ENCODE results near the gene TMEM140. TPM values are rescaled to one million over a fixed set of nuclear protein-coding genes. Genes with fewer than 3 reads are reported as not detected.
A peak's percentile ranks its signal among the peaks of the same experiment; 100 is the strongest.

The TMEM140 gene
- total RNA-seq, 1 donor from 2014 or later: 23.3 TPM

- Histone ChIP-seq H3K4me3 (no peak overlapping the region), H3K9me3 (replicated peaks) (peaks cover 6% of the 10 kb centered on the region), H3K4me1 (peaks cover 84% of the 10 kb centered on the region), H3K27ac (replicated peaks) (peak overlapping the region; percentile 88), H3K27me3 (ENCODE audit: low read depth) (no peaks in the 10 kb centered on the region), H3K36me3 (peaks cover 30% of the 10 kb centered on the region)
- no peak for DNase-seq
- intact Hi-C loops (cut with micrococcal nuclease): no loop called here
- TF ChIP-seq CTCF (IDR thresholded peaks at IDR 0.05; ENCODE audit: borderline replicate concordance): no peak
Measured at GRCh38 chr7:135161669-135162068, 13.8 kb downstream of the TMEM140 start.

- Histone ChIP-seq H3K27me3 (ENCODE audit: low read depth) (no peaks in the 10 kb centered on the region), H3K27ac (replicated peaks) (peak overlapping the region; percentile 88), H3K4me3 (no peak overlapping the region), H3K36me3 (peaks cover 28% of the 10 kb centered on the region), H3K9me3 (replicated peaks) (no peaks in the 10 kb centered on the region), H3K4me1 (peaks cover 85% of the 10 kb centered on the region)
- TF ChIP-seq CTCF (IDR thresholded peaks at IDR 0.05; ENCODE audit: borderline replicate concordance): no peak
- intact Hi-C loops (cut with micrococcal nuclease): no loop called here
- no peak for DNase-seq
Measured at GRCh38 chr7:135162382-135163001, 14.6 kb downstream of the TMEM140 start.

GRCh38 chr7:135164357-135165061 lies 16.6 kb downstream of the TMEM140 start:
- peaks cover 35% of the 10 kb centered on the region for H3K36me3 ChIP-seq
- peak overlapping the region; percentile 77 for H3K27ac ChIP-seq (replicated peaks)
- intact Hi-C loops (cut with micrococcal nuclease): no loop called here
- no peaks in the 10 kb centered on the region for H3K9me3 ChIP-seq (replicated peaks)
- H3K4me3 ChIP-seq: no peak overlapping the region
- H3K4me1 ChIP-seq: peaks cover 84% of the 10 kb centered on the region
- no peak for TF ChIP-seq CTCF (IDR thresholded peaks at IDR 0.05; ENCODE audit: borderline replicate concordance)
- H3K27me3 ChIP-seq (ENCODE audit: low read depth): no peaks in the 10 kb centered on the region
- no peak for DNase-seq

- no peaks in the 10 kb centered on the region for H3K27me3 ChIP-seq (ENCODE audit: low read depth)
- H3K4me1 ChIP-seq: peaks cover 82% of the 10 kb centered on the region
- H3K27ac ChIP-seq (replicated peaks): peak overlapping the region; percentile 77
- intact Hi-C loops (cut with micrococcal nuclease): no loop called here
- no peak for TF ChIP-seq CTCF (IDR thresholded peaks at IDR 0.05; ENCODE audit: borderline replicate concordance)
- H3K36me3 ChIP-seq: peaks cover 35% of the 10 kb centered on the region
- H3K4me3 ChIP-seq: peak overlapping the region; percentile 25
- no peaks in the 10 kb centered on the region for H3K9me3 ChIP-seq (replicated peaks)
- no peak for DNase-seq
Measured at GRCh38 chr7:135165862-135166261, 18.0 kb downstream of the TMEM140 start.

GRCh38 chr7:135166338-135166990 lies 18.6 kb downstream of the TMEM140 start:
- Histone ChIP-seq H3K9me3 (replicated peaks) (no peaks in the 10 kb centered on the region), H3K4me1 (peaks cover 80% of the 10 kb centered on the region), H3K27ac (replicated peaks) (peak overlapping the region; percentile 77), H3K4me3 (peak overlapping the region; percentile 25), H3K36me3 (peaks cover 35% of the 10 kb centered on the region), H3K27me3 (ENCODE audit: low read depth) (no peaks in the 10 kb centered on the region)
- no peak for DNase-seq
- intact Hi-C loops (cut with micrococcal nuclease): no loop called here
- no peak for TF ChIP-seq CTCF (IDR thresholded peaks at IDR 0.05; ENCODE audit: borderline replicate concordance)
